ENCODE results near the gene SAV1.
"Not testable (repeated sequence)": the region's sequence is repeated elsewhere in the genome, so short reads cannot be mapped to it uniquely, and the experiment has no call there.

DNA sequence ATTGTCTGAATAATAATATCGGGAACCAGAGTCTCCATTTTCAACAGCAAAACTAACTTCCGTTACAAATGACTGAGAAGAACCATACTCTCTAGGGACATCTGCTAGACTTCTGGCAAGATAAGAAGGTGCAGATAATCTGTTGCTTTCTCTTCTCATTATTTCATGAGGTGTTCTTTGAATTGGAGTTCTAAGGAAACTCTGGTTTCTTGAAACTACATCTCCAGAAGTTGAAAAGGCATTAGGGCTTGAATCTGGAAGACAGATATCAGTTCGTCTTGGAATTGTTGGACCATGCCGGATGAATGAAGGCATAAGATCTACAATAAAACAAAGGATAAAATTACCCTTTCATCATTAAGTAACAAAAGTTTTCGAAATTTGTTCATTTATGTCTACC is 2.8 kb downstream of the SAV1 start:
- TF ChIP-seq EZH2 (IDR thresholded peaks at IDR 0.05; ENCODE audit: borderline replicate concordance, low read depth, low read length, poor library complexity, severe bottlenecking): not testable (repeated sequence)
- TF ChIP-seq, protein P1, sequence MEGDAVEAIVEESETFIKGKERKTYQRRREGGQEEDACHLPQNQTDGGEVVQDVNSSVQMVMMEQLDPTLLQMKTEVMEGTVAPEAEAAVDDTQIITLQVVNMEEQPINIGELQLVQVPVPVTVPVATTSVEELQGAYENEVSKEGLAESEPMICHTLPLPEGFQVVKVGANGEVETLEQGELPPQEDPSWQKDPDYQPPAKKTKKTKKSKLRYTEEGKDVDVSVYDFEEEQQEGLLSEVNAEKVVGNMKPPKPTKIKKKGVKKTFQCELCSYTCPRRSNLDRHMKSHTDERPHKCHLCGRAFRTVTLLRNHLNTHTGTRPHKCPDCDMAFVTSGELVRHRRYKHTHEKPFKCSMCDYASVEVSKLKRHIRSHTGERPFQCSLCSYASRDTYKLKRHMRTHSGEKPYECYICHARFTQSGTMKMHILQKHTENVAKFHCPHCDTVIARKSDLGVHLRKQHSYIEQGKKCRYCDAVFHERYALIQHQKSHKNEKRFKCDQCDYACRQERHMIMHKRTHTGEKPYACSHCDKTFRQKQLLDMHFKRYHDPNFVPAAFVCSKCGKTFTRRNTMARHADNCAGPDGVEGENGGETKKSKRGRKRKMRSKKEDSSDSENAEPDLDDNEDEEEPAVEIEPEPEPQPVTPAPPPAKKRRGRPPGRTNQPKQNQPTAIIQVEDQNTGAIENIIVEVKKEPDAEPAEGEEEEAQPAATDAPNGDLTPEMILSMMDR (conservative IDR thresholded peaks at IDR 0.05; ENCODE audit: low read depth, low read length): not testable (repeated sequence)
